HG03575 (cell line): ENCODE results near the gene DAZ1.
"Not testable (repeated sequence)": the region's sequence is repeated elsewhere in the genome, so short reads cannot be mapped to it uniquely, and the experiment has no call there.

Experiments
- ATAC-seq: cut with Tn5 transposase; IDR thresholded peaks from one replicate; pipeline ENCODE4 v1.9.1; 2021; ENCODE audit not compliant: unreplicated experiment, insufficient number of reproducible peaks, low FRiP score; ENCODE audit errors: extremely low read depth

DAZ1 gene

GRCh38 chrY:23198908-23199307 is at the start of gene DAZ1:
TSS of gene DAZ1 (minus strand) at chrY:23199008. CDS start at chrY:23198800, 208 bp downstream.
- ATAC-seq = not testable (repeated sequence)

GRCh38 chrY:23219233-23219632 is 20.4 kb upstream of the DAZ1 start, which contains the start of gene DAZ2:
TSS of gene DAZ2 (plus strand) at chrY:23219533. CDS start at chrY:23219741, 208 bp downstream.
- ATAC-seq = not testable (repeated sequence)

GRCh38 chrY:23210681-23211080 is 11.9 kb upstream of the DAZ1 start:
- ATAC-seq = not testable (repeated sequence)

- ATAC-seq = not testable (repeated sequence)
Observed at GRCh38 chrY:23209802-23210495, 11.1 kb upstream of the DAZ1 start.

GRCh38 chrY:23207455-23207854 is 8.6 kb upstream of the DAZ1 start:
- not testable (repeated sequence) for ATAC-seq
